ENCODE measurements around the gene HLA-G.

Gene HLA-G

DNA sequence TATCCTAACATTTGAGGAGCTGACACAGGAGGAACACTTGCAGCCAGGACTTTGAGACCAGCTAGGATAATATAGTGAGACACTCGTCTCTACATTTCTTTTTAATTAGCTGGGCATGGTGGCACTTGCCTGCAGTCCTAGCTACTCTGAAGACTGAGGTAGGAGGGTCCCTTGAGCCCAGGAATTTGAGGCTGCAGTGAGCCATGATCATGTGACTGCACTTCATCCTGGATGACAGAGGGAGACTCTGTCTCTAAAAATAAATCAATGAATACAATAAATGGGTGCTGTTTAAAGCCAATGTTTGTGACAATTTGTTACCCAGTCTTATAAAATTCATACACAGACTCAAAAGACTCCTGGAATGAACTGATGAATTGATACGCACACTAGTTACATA lies 1.8 kb upstream of the HLA-G start:
- CTCF ChIA-PET: interaction anchor here (0.6 kb wide), 1 partner anchor 72 kb away, joined by 4 read pairs; no protein-coding TSS in a partner anchor
- DNase-seq (ENCODE audit: low spot score): no peak
- TF ChIP-seq, protein P1, sequence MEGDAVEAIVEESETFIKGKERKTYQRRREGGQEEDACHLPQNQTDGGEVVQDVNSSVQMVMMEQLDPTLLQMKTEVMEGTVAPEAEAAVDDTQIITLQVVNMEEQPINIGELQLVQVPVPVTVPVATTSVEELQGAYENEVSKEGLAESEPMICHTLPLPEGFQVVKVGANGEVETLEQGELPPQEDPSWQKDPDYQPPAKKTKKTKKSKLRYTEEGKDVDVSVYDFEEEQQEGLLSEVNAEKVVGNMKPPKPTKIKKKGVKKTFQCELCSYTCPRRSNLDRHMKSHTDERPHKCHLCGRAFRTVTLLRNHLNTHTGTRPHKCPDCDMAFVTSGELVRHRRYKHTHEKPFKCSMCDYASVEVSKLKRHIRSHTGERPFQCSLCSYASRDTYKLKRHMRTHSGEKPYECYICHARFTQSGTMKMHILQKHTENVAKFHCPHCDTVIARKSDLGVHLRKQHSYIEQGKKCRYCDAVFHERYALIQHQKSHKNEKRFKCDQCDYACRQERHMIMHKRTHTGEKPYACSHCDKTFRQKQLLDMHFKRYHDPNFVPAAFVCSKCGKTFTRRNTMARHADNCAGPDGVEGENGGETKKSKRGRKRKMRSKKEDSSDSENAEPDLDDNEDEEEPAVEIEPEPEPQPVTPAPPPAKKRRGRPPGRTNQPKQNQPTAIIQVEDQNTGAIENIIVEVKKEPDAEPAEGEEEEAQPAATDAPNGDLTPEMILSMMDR (conservative IDR thresholded peaks at IDR 0.05; ENCODE audit: low read depth): no peak
- H3K27ac ChIP-seq: no peak overlapping the region
- POLR2A ChIA-PET (ENCODE audit: low non-redundant PET): no interaction called here

DNA sequence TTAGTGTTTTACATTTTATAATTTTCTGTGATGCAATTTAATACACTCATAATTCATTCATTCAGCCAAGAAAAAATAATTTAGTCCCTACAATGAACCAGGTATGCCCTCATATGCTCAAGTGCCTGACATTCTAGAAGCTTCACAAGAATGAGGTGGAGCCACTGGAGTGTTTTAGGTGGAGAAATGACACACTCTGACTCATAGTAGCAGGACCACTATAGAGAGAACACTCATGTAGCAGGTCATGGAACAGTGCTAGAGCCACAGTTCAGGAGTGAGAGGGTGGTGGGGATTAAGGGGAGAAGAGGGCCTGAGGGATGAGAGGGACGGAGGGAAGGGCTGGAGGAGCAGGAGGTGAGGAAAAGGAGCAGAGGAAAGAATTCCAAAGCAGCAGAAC lies 1.4 kb upstream of the HLA-G start:
- POLR2A ChIA-PET (ENCODE audit: low non-redundant PET): no interaction called here
- TF ChIP-seq, protein P1 (conservative IDR thresholded peaks at IDR 0.05; ENCODE audit: low read depth): no peak
- no peak overlapping the region for H3K27ac ChIP-seq
- CTCF ChIA-PET: no interaction called here
- DNase-seq (ENCODE audit: low spot score): no peak

DNA sequence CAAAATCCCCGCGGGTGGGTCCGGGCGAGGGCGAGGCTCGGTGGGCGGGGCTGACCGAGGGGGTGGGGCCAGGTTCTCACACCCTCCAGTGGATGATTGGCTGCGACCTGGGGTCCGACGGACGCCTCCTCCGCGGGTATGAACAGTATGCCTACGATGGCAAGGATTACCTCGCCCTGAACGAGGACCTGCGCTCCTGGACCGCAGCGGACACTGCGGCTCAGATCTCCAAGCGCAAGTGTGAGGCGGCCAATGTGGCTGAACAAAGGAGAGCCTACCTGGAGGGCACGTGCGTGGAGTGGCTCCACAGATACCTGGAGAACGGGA lies 809 bp downstream of the HLA-G start:
- CTCF ChIA-PET: no interaction called here
- POLR2A ChIA-PET (ENCODE audit: low non-redundant PET): interaction anchor here (0.7 kb wide), 1 partner anchor 161 kb away, joined by 3 read pairs; no protein-coding TSS in a partner anchor
- TF ChIP-seq, protein P1 (conservative IDR thresholded peaks at IDR 0.05; ENCODE audit: low read depth): no peak
- no peak for DNase-seq (ENCODE audit: low spot score)
- H3K27ac ChIP-seq: no peak overlapping the region

DNA sequence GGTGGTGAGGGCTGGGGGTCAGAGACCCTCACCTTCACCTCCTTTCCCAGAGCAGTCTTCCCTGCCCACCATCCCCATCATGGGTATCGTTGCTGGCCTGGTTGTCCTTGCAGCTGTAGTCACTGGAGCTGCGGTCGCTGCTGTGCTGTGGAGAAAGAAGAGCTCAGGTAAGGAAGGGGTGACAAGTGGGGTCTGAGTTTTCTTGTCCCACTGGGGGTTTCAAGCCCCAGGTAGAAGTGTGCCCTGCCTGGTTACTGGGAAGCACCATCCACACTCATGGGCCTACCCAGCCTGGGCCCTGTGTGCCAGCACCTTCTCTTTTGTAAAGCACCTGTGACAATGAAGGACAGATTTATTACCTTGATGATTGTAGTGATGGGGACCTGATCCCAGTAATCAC lies 2.1 kb downstream of the HLA-G start:
- ChIA-PET POLR2A (ENCODE audit: low non-redundant PET) (no interaction called here), CTCF (no interaction called here)
- no peak for DNase-seq (ENCODE audit: low spot score)
- TF ChIP-seq, protein P1 (conservative IDR thresholded peaks at IDR 0.05; ENCODE audit: low read depth): no peak
- H3K27ac ChIP-seq: no peak overlapping the region

DNA sequence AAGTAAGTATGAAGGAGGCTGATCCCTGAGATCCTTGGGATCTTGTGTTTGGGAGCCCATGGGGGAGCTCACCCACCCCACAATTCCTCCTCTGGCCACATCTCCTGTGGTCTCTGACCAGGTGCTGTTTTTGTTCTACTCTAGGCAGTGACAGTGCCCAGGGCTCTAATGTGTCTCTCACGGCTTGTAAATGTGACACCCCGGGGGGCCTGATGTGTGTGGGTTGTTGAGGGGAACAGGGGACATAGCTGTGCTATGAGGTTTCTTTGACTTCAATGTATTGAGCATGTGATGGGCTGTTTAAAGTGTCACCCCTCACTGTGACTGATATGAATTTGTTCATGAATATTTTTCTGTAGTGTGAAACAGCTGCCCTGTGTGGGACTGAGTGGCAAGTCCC lies 2.8 kb downstream of the HLA-G start:
- no peak for DNase-seq (ENCODE audit: low spot score)
- TF ChIP-seq, protein P1 (conservative IDR thresholded peaks at IDR 0.05; ENCODE audit: low read depth): no peak
- H3K27ac ChIP-seq: no peak overlapping the region
- ChIA-PET CTCF (interaction anchor here (0.6 kb wide), 1 partner anchor 60 kb away, joined by 3 read pairs; no protein-coding TSS in a partner anchor), POLR2A (ENCODE audit: low non-redundant PET) (no interaction called here)

DNA sequence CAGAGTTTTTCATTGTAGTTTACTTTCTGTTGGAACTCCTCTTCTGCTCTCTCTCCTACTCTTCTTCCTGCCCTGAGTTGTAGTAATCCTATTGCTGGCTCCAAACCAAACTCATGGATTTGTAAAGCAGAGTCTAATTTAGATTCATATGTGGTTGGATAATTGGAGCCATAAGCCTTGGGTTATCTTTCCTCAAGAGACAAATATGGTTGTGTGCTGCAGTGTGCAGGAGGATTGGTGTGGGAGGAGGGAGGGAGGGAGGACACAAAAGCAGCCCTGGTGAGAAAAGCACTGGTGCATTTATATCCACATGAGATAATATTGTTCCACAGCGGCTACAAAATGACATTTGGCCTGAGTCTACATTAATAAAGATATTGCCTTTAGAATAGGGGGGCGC lies 4.2 kb downstream of the HLA-G start:
- DNase-seq (ENCODE audit: low spot score): no peak
- ChIA-PET CTCF (no interaction called here), POLR2A (ENCODE audit: low non-redundant PET) (no interaction called here)
- H3K27ac ChIP-seq: no peak overlapping the region
- TF ChIP-seq, protein P1 (conservative IDR thresholded peaks at IDR 0.05; ENCODE audit: low read depth): no peak

Data from RWPE1 (cell line).